ENCODE results near the gene MAST4. TPM values are rescaled to one million over a fixed set of nuclear protein-coding genes. Genes with fewer than 3 reads are reported as not detected.

Gene MAST4
- total and polyA plus RNA-seq, 4 donors = 3.7 to 9.5 (median 6.5) TPM

- 46% methylated on average over 3 of the region's 3 CpGs for WGBS
- DNase-seq (ENCODE audit: low spot score) = no peak
Measured at GRCh38 chr5:66704790-66705425, 108.7 kb downstream of the MAST4 start.

GRCh38 chr5:66708368-66708767, 112.2 kb downstream of the MAST4 start:
- Histone ChIP-seq H3K4me1 (ENCODE audit: control insufficient read depth in 4 of 4, insufficient read depth in 4 of 4, low read length in 3 of 4) (peaks cover 0 to 3% (median 0%) of the 10 kb centered on the region in 4 donors), H3K9ac (ENCODE audit: low read depth in 1 of 2, low read length in 2 of 2) (no peak overlapping the region), H3K4me3 (ENCODE audit: low read depth in 1 of 3, low read length in 3 of 3) (no peak overlapping the region), H3K9me3 (ENCODE audit: control insufficient read depth in 4 of 4, low read length in 3 of 4) (peaks cover 0 to 5% (median 2%) of the 10 kb centered on the region in 4 donors), H3K27ac (ENCODE audit: low read depth in 1 of 2, low read length in 2 of 2) (no peak overlapping the region), H3K36me3 (ENCODE audit: control insufficient read depth in 4 of 4, insufficient read depth in 3 of 4, low read depth in 1 of 4, low read length in 3 of 4) (no peaks in the 10 kb centered on the region), H3K27me3 (ENCODE audit: control insufficient read depth in 4 of 4, insufficient read depth in 4 of 4, low read length in 3 of 4) (no peaks in the 10 kb centered on the region)
- TF ChIP-seq EGR1 (IDR thresholded peaks at IDR 0.05; ENCODE audit: low read depth in 2 of 2) (no peak), SP1 (IDR thresholded peaks at IDR 0.05) (no peak), JUND (IDR thresholded peaks at IDR 0.05) (no peak), YY1 (IDR thresholded peaks at IDR 0.05) (no peak), RXRA (IDR thresholded peaks at IDR 0.05) (no peak), CTCF (IDR thresholded peaks at IDR 0.05; ENCODE audit: low read depth, low read length, missing input control) (no peak), ATF3 (IDR thresholded peaks at IDR 0.05) (no peak), MAX (IDR thresholded peaks at IDR 0.05) (no peak), TAF1 (conservative IDR thresholded peaks at IDR 0.05) (no peak)
- 38% methylated on average over 1 of the region's 1 CpG for WGBS
- DNase-seq (ENCODE audit: low spot score) = no peak

More at GRCh38 chr5:66704790-66705425, 108.7 kb downstream of the MAST4 start:
- TF ChIP-seq CTCF (IDR thresholded peaks at IDR 0.05; ENCODE audit: low read depth, low read length, missing input control) (no peak), YY1 (IDR thresholded peaks at IDR 0.05) (no peak), FOXA1 (IDR thresholded peaks at IDR 0.05) (no peak), JUND (IDR thresholded peaks at IDR 0.05) (no peak), SP1 (IDR thresholded peaks at IDR 0.05) (no peak), HNF4G (IDR thresholded peaks at IDR 0.05) (no peak), TAF1 (conservative IDR thresholded peaks at IDR 0.05) (no peak)
- Histone ChIP-seq H3K27ac (ENCODE audit: low read depth in 1 of 2, low read length in 2 of 2) (no peak overlapping the region), H3K9me3 (ENCODE audit: control insufficient read depth in 4 of 4, low read length in 3 of 4) (no peaks in the 10 kb centered on the region), H3K9ac (ENCODE audit: low read depth in 1 of 2, low read length in 2 of 2) (no peak overlapping the region), H3K36me3 (ENCODE audit: control insufficient read depth in 4 of 4, insufficient read depth in 3 of 4, low read depth in 1 of 4, low read length in 3 of 4) (no peaks in the 10 kb centered on the region), H3K4me1 (ENCODE audit: control insufficient read depth in 4 of 4, insufficient read depth in 4 of 4, low read length in 3 of 4) (peaks cover 0 to 3% (median 0%) of the 10 kb centered on the region in 4 donors), H3K4me3 (ENCODE audit: low read depth in 1 of 3, low read length in 3 of 3) (no peak overlapping the region), H3K27me3 (ENCODE audit: control insufficient read depth in 4 of 4, insufficient read depth in 4 of 4, low read length in 3 of 4) (no peaks in the 10 kb centered on the region)

- Histone ChIP-seq H3K27me3 (ENCODE audit: control insufficient read depth in 4 of 4, insufficient read depth in 4 of 4, low read length in 3 of 4) (no peaks in the 10 kb centered on the region), H3K36me3 (ENCODE audit: control insufficient read depth in 4 of 4, insufficient read depth in 3 of 4, low read depth in 1 of 4, low read length in 3 of 4) (no peaks in the 10 kb centered on the region), H3K9ac (ENCODE audit: low read depth in 1 of 2, low read length in 2 of 2) (no peak overlapping the region), H3K4me1 (ENCODE audit: control insufficient read depth in 4 of 4, insufficient read depth in 4 of 4, low read length in 3 of 4) (no peaks in the 10 kb centered on the region), H3K4me3 (ENCODE audit: low read depth in 1 of 3, low read length in 3 of 3) (no peak overlapping the region), H3K27ac (ENCODE audit: low read depth in 1 of 2, low read length in 2 of 2) (no peak overlapping the region), H3K9me3 (ENCODE audit: control insufficient read depth in 4 of 4, low read length in 3 of 4) (peaks cover 0 to 5% (median 2%) of the 10 kb centered on the region in 4 donors)
- no peak for DNase-seq (ENCODE audit: low spot score)
- WGBS = 89% methylated on average over 5 of the region's 5 CpGs
- TF ChIP-seq ZBTB33 (IDR thresholded peaks at IDR 0.05) = no peak
- TF ChIP-seq RXRA (IDR thresholded peaks at IDR 0.05) = no peak
- no peak for TF ChIP-seq SP1 (IDR thresholded peaks at IDR 0.05)
- TF ChIP-seq TAF1 (conservative IDR thresholded peaks at IDR 0.05) = no peak
- no peak for TF ChIP-seq HNF4A (conservative IDR thresholded peaks at IDR 0.05)
- TF ChIP-seq CTCF (IDR thresholded peaks at IDR 0.05; ENCODE audit: low read depth, low read length, missing input control) = no peak
Measured at GRCh38 chr5:66710557-66711088, 114.4 kb downstream of the MAST4 start.

All from liver (tissue), 9 donors.